ENCODE results near the gene DRGX.

DRGX gene

DNA sequence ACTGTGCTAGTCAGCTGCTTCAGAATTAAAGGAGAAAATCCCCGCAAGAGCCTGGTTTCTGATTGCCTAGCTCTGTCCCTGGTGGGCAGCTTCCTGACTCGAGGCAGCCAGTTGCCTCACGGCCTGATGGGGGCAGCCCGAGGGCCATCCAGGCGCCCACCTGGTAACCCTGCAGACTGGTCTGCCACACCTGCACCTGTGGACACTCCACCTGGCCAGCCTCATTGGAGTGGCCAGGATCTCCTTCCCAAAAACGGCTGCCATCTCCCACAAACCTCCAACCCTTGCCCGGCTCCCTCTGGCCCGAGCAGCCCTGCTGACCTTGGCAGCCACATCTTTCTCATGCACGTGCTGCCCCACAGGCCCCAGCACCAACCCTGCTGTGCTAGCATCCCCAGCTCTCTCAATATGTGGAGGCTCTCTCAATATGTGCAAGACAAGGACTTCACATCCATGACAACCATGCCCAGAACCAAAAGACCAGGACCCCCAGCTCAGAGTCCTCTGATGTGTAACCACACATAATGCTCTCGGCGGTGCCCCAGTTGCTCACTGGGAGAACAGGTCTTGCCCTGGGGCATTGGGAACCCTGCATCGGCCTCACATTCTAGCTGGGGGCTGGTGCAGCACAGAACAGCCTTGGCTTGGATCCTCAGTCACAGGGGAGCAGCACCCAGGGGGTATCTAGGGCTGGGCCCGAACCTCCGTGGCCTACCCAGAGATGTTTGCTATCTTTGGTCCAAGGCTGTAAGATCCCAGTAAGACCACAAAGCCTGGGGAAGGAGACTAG is 14.6 kb downstream of the DRGX start:
- no peak for DNase-seq

DNA sequence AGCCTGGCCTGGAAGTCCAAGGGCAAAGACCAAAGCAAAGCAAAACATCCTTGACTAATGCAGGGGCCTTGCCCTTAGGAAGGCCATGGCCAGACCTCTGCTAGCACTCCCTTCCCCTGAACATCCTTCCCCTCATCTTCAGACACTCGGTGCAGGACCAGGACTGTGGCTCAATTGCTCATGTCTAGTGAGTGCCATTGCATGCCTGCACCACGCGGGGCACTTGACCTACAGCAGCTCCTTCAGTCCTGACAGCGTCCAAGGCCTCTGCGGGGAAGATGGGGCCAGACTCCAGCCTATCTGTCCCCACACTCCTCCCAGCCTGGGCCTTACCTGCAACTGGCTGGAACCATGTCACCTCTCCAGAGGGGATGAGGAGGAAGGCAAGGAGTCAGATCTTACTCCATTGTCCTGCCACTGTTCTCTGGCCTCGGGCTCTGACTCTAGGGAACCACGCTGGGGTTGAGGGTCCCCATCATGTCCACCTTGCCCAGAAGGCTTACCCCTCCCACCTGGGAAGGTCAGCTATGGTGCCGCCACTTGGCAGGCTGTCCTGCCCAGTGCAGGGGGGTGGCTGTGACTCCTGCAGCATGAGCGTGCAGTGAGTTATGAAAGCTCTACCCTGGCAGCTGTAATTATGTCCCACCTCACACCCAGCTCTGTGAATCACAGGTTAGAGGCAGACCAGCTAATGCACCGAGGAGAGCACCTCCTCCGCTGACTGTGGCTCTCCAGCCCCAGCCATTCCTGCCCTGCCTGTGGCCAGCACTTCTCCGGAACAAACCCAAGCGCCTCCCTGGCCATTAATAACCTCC is 16.1 kb downstream of the DRGX start:
- no peak for DNase-seq

DNA sequence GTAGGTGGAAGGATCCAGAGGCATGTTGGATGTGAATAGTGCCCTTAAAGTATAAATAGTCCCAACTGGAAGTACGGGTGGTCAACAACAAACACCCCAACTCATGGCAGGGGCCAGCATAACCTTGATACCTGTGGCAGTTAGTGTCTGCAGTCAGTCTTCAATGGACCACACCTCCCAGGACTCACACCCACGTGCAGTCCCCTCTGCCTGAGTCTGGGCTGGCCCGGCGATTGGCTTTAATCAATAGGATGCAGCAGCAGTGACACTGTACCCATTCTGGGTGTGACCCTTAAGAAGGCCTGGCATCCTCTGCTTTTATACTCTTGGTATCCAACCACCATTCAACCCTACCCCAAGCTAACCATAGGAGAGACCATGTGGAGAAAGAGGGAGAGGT is 18.6 kb downstream of the DRGX start:
- no peak for DNase-seq

DNA sequence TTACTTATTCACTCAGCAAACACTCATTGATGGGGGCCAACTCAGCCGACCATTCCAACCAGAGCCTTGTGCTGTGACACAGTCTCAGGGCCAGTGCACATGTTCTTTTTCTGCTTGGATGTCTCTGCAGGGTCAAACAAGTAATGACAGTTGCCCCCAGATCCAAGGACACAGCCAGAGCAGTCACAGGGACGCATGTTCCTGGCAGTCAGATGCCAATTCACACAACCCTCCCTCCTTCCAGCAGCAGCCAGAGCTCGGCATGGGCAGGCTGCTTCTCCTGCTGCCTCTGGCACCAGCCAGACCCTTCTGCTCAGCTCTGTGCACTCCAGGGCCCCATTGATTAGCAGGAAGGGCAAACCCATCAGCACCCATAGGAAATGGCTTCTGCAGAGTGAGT is 20.3 kb downstream of the DRGX start:
- no peak for DNase-seq

DNA sequence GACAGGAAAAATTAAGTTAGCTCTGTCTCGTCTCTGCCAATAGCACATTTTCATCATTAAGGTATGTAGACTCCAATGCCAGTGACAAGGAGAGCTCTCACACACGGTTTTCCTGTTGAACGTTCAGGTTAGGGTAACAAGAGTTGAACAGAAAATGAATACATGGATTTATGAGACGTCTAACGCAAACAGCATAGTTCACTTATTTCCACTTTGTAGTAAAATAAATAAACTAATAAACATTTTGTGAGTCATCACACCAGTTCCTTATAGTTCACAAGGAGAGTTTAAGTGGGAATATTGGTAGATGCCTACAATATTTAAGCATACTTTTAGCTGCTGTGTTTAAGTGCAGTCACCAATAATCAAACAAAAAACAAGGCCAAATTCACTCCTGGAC is 21.1 kb downstream of the DRGX start:
- DNase-seq, result no peak

DNA sequence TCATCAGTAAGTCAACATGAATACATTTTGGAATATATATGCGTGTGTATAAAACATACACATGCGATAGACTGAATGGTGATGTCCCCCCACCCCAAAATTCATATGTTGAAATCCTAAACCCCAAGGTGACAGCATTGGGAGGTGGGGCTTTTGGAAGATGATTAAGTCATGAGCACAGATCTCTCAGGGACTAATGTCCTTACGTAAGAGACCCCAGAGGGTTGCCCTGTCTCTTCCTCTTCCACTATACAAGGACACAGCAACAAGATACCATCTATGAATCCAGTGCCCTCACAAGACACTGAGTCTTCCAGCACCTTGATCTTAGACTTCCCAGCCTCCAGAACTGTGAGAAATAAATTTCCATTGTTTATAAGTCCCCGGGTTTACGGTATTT is 22.5 kb downstream of the DRGX start:
- no peak for DNase-seq

DNA sequence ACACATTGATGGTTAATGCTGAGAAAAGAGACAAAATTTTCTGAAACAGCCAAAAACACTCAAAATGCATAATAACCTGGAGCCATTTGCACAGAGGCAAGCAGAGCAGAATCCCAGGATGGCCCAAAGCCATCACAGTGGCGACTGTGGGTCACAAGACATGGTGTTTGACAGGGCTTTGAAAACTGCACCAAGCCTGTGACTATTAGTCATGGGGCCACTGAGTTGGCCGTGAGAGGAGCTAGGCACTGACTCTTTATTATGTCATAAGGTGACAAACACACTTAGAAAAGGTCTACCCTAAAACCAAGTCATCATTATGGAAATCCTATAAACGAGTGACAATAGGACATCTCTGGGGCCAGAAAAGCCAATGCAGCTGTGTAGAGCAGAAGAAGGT is 23.9 kb downstream of the DRGX start:
- no peak for DNase-seq

DNA sequence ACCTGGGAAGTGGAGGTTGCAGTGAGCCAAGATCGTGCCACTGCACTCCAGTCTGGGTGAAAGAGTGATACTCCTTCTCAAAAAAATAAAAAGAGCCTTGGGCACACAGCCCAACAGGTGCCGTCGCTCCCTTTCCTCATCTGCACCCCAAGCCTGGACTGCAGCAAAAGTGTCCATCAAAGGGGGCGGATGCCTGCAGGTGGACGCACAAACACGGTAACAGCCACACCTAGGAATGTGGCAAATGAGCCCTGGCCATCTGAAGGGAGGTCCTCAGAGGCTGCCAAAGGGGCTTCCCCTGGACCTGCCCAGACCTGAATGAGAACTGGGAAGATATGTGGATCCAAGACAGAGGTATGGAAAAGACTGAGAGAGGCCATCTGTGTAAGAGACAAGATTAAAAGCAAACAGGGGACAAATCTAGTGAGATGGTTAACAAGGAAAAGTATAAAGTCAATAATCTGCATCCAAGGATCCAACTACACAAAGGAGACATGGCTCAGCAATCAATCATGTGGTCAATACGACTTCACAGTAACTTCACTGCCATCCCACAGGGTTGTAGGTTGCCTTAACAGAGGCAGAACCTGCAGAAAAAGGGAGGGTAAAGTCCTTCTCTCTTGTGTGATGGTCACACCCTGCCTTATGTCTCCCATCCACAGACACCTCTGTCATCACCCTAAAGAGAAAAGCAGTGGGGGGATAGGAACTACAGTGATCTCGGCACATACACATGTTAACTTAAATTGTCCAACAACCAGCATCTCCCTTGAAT is 25.4 kb downstream of the DRGX start:
- no peak for DNase-seq

DNA sequence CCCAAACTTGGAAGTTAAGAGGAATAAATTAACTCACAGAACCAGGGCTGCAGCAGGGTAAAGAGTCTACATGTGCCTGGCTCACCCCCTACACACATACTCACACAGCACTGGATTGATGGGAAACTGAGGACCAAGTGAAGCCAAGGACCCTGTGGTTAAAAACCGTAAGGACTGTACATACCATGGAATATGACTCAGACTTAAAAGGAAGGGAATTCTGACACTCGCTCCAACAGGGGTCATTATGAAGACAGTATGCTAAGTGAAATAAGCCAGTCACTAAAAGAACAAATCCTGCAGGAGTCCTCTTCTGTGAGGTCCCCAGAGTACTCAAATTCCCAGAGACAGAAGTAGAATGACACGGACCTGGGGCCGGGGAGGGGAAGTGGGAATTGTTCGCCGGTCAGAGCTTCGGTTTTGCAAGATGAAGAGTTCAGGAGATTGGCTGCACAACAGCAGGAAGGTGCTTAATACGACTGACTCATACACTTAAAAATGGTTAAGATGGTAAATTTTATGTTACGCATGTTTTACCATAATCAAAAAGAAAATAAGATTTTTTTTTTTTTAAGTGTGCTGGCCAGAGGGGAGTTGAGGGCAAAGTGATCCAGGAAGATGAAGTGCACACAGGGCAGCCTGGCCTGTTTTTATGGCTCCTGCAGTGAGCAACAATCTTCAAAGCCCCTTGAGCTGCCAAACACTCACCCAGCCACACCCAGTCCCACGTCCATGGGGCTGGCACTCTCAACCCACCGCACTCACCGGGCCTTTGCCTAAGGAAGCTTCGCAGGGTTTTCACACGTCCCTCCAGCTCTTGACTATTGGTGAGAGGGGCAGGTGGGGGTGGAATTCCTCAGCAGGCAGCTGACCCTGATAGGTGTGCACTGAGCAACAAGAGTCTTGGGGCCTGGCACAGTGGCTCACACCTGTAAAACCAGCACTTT is 26.4 kb downstream of the DRGX start:
- DNase-seq, result peak; percentile 13

DNA sequence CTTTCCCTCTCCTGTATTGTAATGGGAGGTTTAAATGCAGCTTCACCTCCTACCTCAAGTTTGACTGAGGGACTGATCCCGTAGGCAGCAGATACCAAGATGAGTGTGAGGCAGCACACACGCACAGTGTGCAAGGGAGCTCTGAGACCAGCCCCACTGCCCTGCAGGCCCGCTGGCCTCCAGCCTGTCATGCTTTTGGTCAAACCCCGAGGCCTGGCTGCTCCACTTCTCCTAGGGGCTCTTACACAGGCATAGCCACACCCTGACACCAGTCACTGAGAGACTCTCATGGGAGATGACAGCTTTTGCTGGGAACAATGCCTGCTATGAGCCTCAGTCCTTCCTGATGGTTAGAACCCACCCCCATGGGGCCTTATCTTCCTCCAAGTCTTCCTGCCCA is 27.6 kb downstream of the DRGX start:
- DNase-seq, result no peak

DNA sequence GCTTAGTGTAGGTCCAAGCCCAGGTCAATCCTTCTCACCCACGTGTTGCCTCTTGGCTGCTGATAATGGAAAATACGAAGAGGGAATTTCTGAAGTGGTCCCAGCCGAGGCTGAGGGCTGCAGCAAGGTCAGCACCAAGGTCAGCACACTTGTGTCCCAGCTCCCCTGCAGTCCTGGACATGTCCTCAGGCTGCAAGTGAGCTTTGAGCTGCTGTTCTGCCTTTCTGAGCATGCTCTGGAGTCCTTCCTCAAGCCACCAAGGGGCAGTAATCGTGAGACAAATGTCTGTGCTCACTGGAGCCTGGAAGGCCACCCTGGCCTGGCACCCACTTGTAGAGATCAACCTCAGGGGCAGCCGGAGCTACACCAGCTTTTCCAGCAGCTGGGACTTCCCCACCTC is 28.3 kb downstream of the DRGX start:
- DNase-seq, result no peak

DNA sequence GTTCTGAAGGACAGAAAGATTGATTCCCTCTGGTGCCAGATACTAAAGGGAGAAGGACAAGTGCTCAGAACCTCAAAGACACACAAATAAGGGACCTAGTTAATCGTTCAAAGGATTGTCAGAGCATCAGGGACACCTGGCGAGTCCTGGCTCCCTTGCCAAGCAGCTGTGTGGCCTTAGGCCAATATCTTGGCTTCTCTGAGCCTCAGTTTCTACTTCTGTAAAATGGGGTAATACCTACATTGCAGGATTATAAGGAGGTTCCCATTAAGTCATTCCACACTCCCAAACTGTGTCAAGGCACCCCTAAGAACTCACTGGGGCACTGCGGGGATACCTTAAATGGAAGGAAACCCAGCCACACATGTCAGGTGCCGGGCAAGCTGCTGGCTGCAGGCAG is 29.4 kb downstream of the DRGX start:
- DNase-seq, result no peak

DNA sequence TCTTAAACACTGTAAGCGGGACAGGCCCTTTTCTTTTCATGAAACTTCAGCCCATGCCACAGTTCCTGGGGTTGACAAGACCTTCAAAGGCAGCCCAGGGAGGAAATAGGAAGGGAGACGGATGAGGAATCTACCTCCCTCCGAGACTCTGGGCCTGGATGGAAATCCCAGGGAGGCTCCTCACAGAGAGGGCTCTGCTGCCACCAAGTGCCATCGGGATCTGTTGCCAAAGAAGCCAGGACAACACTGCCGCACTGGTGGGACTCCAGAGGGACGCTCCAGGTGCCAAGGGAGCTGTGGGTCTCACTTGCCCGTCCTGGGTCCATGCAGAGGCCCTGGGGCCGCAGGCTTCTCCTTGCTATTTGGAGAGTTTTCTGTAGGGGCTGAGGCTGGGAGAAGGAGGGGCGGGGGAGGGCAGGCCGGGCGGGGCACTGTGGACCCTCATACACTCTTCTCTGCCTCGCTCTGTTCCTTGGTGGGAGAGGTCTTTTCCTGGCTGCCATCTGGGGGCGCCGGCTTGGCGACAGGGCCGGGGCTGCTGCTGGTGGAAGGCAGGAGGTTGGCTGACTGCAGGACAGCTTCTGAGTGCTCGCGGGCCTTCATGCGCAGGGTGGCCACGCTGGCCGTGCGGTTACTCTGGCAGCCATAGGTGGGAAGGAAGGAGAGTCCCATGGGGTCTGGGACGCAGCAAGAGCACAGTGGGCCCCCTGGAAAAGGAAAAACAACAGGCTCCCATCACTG is 30.0 kb downstream of the DRGX start:
- no peak for DNase-seq

DNA sequence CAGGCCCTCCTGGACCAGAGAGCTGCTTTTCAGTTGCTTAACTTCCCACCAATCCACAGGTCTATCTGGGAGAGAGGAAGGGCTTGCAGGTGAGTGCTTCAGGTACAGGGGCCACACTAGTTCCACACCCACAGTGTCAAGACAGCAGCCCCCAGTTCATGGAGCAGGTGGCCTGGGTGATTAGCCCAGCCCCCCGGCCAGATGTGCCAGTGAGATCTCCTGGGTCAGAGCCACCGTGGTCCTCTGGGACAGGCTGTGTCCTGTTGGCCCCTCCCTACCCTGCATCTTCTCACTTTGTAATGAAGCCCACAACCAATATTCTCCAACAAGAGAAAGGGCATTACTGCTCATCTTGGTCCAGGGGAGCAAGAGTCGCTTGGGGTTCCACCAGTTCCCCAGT is 30.6 kb downstream of the DRGX start:
- no peak for DNase-seq

DNA sequence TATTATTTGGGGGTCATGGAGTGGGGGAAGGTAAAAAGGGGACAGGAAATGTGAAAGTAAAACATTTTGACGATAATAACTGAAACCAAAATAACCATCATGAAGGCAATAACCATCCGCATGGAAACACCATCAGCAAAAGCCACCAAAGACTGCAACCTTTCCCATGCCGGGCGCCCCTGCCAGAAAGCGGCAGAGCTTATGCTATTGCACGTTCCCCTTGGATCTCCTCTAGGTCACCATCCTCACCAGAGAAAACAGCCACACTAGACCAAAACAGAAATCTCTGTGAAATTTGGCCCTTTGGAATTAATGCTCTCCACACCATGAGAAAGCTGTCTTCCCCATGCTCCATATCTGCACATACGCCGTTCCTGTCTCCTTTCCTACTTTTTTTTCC is 31.1 kb downstream of the DRGX start:
- no peak for DNase-seq

DNA sequence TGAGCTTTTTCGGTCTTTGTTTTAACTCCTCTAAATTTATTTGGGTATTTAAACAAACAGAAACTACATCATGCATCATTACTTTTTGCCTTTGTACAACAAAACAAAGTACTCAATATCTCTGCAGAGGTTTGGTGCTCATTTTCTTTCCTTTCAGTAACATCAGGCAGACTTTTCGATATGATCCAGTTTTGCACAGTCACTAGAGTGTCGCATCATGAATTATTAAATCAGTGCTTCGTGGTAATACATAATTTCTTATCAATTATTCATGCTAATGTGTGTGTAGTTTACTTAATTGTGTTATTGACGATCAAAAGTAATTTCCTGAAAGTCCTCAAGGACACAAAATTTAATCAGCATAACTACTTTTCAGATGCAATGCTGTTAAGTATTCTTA is 31.8 kb downstream of the DRGX start:
- DNase-seq, result no peak

DNA sequence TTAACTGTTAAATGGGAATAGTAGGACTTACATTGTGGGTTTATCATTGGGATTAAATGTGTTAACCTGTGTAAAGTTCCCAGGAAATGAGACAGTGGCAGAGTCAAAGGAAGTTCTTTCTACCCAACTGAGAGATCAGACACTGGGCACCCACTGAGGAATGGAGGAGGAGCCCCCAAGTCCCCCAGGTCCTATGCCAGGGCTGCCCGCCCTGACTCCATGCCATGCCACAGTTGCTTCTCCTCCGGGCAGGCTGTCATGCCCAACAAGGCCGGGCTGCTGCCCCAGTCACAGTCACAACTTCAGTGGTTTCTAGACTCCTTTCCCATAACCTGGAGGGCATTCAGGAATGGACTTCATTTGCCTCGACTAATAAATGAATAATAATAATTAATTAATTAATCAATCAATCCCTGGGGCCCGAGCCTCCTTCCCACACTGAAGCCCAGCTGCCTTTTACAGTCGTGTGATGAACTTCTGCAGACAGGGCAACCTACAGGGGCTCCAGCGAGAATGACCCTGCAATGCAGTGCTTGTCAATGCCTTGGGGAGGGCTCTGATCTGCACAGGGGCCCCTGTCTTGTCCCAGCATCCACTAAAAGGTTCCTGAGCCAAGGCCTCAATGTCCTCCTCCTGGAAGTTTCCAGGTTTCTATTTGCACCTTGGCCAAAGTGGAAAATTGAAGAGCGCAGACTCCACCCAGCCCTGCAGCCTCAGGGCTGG is 32.4 kb downstream of the DRGX start:
- DNase-seq, result no peak

DNA sequence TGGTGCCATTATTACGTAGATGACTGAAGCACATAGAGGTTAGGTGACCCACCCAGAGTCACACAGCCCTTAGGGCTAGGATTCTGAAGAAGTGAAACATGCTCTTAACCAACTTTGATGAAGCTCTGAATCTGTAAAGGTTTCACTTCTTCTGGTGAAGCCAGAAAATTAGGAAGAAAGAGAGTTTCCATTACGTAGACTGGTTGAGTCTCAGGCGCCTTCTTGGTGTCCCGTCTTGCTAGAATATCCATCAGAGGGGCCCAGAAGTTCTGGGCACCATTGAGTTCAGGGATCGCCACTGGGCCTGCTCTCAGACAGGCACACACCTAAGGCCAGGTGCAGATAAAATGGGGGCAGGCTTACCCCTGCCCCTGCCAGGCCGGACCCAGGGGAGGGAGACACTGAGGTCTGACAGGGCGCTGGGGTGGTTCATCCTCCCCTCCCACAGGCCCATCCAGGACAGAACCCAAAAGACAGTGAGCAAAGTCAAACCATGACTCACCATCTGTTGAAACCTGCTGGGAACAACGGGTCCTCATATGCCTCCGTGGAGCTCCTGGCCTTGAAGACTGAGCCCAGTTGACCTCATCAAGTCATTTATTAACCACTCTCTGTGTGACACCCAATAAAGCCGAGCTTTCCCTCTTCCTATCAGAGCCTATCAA is 33.2 kb downstream of the DRGX start:
- no peak for DNase-seq

DNA sequence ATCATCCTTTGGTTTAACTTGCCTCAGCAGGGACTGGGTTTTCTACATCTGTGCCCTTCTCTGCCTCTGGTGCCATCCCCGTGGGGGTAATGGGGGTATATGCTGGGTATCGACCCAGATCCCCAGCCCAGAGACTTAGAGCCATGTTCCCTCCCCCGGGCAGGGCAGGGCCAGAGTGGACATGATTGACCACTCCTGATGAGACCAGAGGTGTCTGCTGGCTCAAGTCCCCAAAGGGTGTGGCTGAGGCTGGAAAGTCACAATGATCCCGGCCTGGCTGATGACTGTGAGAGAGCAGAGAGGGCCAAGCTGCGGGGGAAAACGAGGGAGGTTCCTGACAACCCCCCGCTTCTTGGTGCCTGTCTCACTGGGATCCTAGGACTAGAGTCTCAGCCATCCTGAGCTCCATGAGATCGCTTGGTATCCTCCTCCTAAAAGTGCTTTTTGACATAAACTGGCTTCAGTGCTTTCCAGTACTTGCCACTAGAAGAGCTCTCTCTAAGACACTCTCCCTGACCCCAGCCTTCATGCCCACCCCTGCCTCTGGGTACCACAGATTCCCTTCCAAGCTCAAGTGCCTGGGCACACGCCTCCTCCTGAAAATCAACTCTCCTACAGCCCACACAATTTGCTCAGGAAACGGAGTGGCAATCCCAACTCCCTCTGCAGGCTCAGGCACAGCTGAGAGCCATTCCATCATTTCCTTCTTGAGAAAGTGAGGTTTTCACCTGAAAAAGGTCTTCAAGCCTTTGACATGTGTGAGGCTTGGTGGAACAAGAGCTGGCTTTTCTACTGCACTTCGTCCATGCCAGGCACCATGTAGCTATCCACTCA is 33.9 kb downstream of the DRGX start:
- DNase-seq, result no peak

DNA sequence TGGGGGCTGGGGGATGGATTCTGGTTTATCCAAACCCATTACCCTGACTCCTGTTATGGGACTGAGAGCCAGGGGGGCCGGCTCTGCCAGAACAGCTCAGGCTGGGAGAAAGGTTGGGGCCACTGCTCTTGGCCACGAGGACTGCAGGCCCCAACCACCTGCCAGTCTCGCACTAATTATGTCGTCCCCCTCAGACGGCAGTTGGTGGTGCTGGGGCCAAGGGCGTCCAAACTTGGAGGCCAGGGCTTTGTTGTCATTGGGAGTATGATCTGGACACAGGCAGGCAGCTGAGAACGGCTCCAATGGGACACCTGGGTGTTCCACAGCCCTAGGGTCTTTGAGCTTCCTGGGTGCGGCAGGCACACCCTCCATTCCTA is 34.7 kb downstream of the DRGX start:
- DNase-seq, result no peak
